ACC112 (cell line): ENCODE results near the gene HCFC1.
A peak's percentile ranks its signal among the peaks of the same experiment; 100 is the strongest.

Source experiments
- H2AFZ ChIP-seq: fragments of 200-600 bp; sonication (generic); one replicate; pipeline ENCODE4 v1.6.0; 2017; ENCODE audit warnings: antibody characterized with exemption, low read length; ENCODE audit not compliant: unreplicated experiment
- H3K27ac ChIP-seq: fragments of 200-600 bp; sonication (generic); 2 replicates; pipeline ENCODE4 v1.5.1; 2014; ENCODE audit warnings: low read depth, mild to moderate bottlenecking, antibody characterized with exemption, low read length, moderate library complexity
- H3K27me3 ChIP-seq: fragments of 200-600 bp; sonication (generic); 2 replicates; pipeline ENCODE4 v1.6.1; 2014; ENCODE audit warnings: mild to moderate bottlenecking, antibody characterized with exemption, low read length, moderate library complexity, mixed read lengths; ENCODE audit not compliant: insufficient read depth
- H3K36me3 ChIP-seq: fragments of 200-600 bp; sonication (generic); 2 replicates; pipeline ENCODE4 v1.6.1; 2016; ENCODE audit warnings: mild to moderate bottlenecking, antibody characterized with exemption, low read length, moderate library complexity, mixed read lengths; ENCODE audit not compliant: insufficient read depth
- H3K4me1 ChIP-seq: fragments of 200-600 bp; sonication (generic); one replicate; pipeline ENCODE4 v1.6.1; 2016; ENCODE audit warnings: low read length, mixed read lengths; ENCODE audit not compliant: insufficient read depth, unreplicated experiment, control insufficient read depth
- H3K4me3 ChIP-seq: fragments of 200-600 bp; sonication (generic); 2 replicates; pipeline ENCODE4 v1.5.1; 2014; ENCODE audit warnings: mild to moderate bottlenecking, low read depth, low read length
- H3K79me2 ChIP-seq: fragments of 200-600 bp; sonication (generic); one replicate; pipeline ENCODE4 v1.6.0; 2016; ENCODE audit warnings: low read length; ENCODE audit not compliant: control insufficient read depth, unreplicated experiment, insufficient read depth

Gene HCFC1

GRCh38 chrX:153947009-153947769 is 24.4 kb downstream of the HCFC1 start:
- no peak overlapping the region for H3K4me3 ChIP-seq
- no peak overlapping the region for H3K27ac ChIP-seq
- H3K79me2 ChIP-seq: no peaks in the 10 kb centered on the region
- no peaks in the 10 kb centered on the region for H3K36me3 ChIP-seq
- H3K4me1 ChIP-seq: peaks cover 2% of the 10 kb centered on the region
- no peak overlapping the region for H2AFZ ChIP-seq
- H3K27me3 ChIP-seq: no peaks in the 10 kb centered on the region

- peaks cover 2% of the 10 kb centered on the region for H3K4me1 ChIP-seq
- H3K27ac ChIP-seq: no peak overlapping the region
- H3K4me3 ChIP-seq: no peak overlapping the region
- H3K79me2 ChIP-seq: no peaks in the 10 kb centered on the region
- H3K36me3 ChIP-seq: no peaks in the 10 kb centered on the region
- no peak overlapping the region for H2AFZ ChIP-seq
- no peaks in the 10 kb centered on the region for H3K27me3 ChIP-seq
These were observed 25.4 kb downstream of the HCFC1 start for GRCh38 chrX:153945956-153946943.

DNA sequence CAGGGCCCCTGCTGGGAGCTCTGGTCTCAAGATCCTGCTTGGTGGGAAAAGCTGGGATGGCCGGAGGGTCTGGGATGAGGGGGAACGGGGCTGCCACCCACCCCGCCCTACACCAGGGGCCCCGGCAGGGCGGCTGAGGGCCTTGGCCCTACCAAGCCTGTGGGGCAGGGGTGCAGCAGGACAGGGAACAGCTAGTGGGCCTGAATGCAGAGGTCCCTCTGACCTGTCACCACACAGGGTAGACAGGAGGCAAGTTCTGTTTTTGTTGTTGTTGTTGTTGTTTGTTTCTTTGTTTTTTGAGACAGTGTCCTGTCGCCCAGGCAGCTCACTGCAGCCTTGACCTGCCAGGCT is 26.8 kb downstream of the HCFC1 start:
- H3K27me3 ChIP-seq: no peaks in the 10 kb centered on the region
- peaks cover 2% of the 10 kb centered on the region for H3K4me1 ChIP-seq
- no peaks in the 10 kb centered on the region for H3K79me2 ChIP-seq
- H3K36me3 ChIP-seq: no peaks in the 10 kb centered on the region
- H3K4me3 ChIP-seq: 0 out of 2 replicates have a peak overlapping the region, but pooled peaks have one; percentile 59
- H3K27ac ChIP-seq: no peak overlapping the region
- no peak overlapping the region for H2AFZ ChIP-seq

DNA sequence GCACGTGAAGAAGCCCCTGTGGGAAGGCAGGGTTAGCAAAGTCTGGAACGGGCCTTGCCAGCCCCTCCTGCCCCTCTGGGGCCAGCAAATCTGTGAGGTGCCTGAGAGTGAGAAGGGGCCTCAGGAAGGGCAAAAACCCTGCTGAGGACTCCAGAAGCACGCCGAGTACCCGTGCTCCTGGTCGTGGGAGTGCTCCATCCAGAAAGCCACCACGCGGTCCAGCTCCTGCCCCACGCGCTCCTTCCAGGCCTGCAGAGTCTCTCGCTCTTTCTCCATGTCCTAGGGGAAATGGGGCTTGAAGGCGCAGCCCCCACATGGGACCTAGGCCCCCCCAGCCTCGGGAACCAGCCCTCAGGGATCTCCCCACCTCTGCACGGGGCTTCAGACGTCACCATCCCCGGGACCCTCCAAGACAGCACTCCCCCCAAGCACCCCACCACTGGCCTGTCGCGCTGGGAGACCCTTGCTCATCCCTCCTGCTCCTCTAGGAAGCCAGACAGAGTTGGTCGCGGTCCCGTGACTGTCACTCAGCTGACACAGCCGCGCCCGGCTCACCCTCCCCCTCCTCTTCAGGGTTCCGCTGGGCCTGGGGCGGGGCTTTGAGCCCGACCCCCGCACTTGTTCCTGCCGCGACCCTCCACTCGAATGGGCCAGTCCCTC is 27.3 kb downstream of the HCFC1 start, which contains the start of gene RENBP:
Gene RENBP, minus strand, starts transcription at position 504 of the 660 bp plus-strand sequence. Its CDS starts 33 bp downstream, at position 471.
- Histone ChIP-seq H2AFZ (peak within 1 kb of the TSS; percentile 25), H3K27ac (no peak within 1 kb of the TSS)

GRCh38 chrX:153941336-153942252 is 30.0 kb downstream of the HCFC1 start:
- H3K27ac ChIP-seq: no peak overlapping the region
- no peaks in the 10 kb centered on the region for H3K27me3 ChIP-seq
- peaks cover 2% of the 10 kb centered on the region for H3K4me1 ChIP-seq
- H2AFZ ChIP-seq: no peak overlapping the region
- H3K79me2 ChIP-seq: no peaks in the 10 kb centered on the region
- H3K36me3 ChIP-seq: no peaks in the 10 kb centered on the region
- H3K4me3 ChIP-seq: no peak overlapping the region

More for the DNA sequence above, 27.3 kb downstream of the HCFC1 start, which contains the start of gene RENBP:
- H3K79me2 ChIP-seq: no peaks in the 10 kb centered on the region
- H3K27me3 ChIP-seq: no peaks in the 10 kb centered on the region
- no peaks in the 10 kb centered on the region for H3K36me3 ChIP-seq
- peaks cover 2% of the 10 kb centered on the region for H3K4me1 ChIP-seq
- H3K4me3 ChIP-seq: peak within 1 kb of the TSS; percentile 59; the same call in 1 of the 2 replicates

DNA sequence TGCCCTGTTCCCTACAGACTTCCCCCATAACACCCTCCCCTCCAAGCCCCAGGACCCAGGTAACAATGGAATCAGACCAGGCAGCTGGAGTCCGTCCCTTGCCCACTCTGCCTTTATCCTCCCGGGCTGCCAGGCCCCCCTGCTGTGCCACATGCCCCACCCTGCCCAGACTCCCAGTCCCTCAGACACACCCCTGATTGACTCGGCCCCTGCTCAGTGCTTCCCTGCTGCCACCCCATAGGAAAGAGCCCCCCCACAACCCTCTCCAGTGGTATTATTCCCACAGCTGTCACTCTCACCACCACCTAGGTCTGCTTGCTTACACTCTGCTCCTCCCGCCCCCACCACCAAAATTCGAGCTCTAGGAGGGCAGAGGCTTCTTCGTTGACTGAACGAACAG is 32.0 kb downstream of the HCFC1 start:
- Histone ChIP-seq H3K4me1 (peaks cover 2% of the 10 kb centered on the region), H3K27ac (no peak overlapping the region), H3K4me3 (no peak overlapping the region), H3K36me3 (no peaks in the 10 kb centered on the region), H2AFZ (no peak overlapping the region), H3K27me3 (no peaks in the 10 kb centered on the region), H3K79me2 (peaks cover 2% of the 10 kb centered on the region)

- no peak overlapping the region for H3K4me3 ChIP-seq
- H3K27me3 ChIP-seq: no peaks in the 10 kb centered on the region
- H3K27ac ChIP-seq: no peak overlapping the region
- no peaks in the 10 kb centered on the region for H3K36me3 ChIP-seq
- H3K4me1 ChIP-seq: no peaks in the 10 kb centered on the region
- H3K79me2 ChIP-seq: peaks cover 11% of the 10 kb centered on the region
- H2AFZ ChIP-seq: no peak overlapping the region
These were observed 33.3 kb downstream of the HCFC1 start for GRCh38 chrX:153938226-153938786.

DNA sequence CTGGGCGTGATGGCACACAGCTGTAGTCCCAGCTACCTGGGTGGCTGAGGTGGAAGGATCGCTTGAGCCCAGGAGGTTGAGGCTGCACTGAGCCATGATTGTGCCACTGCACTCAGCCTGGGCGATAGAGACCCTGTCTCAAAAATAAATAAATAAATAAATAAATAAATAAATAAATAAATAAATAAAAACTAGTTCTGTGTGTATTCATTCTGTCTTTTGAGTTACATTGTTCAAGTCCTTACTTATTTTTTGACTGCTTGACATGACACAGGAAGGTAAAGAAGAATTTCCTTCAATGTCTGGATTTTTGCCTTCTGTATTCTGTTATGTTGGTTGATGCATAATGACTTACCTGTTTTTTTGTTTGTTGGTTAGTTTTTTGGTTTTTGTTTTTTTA is 34.6 kb downstream of the HCFC1 start:
- Histone ChIP-seq H3K27me3 (no peaks in the 10 kb centered on the region), H3K36me3 (no peaks in the 10 kb centered on the region), H3K79me2 (peaks cover 16% of the 10 kb centered on the region), H2AFZ (no peak overlapping the region), H3K4me3 (no peak overlapping the region), H3K27ac (no peak overlapping the region), H3K4me1 (peaks cover 3% of the 10 kb centered on the region)

GRCh38 chrX:153935326-153935851 is 36.2 kb downstream of the HCFC1 start:
- Histone ChIP-seq H3K27me3 (no peaks in the 10 kb centered on the region), H3K4me3 (peak overlapping the region; percentile 59), H3K4me1 (peaks cover 3% of the 10 kb centered on the region), H3K79me2 (peaks cover 16% of the 10 kb centered on the region), H2AFZ (no peak overlapping the region), H3K27ac (no peak overlapping the region), H3K36me3 (no peaks in the 10 kb centered on the region)
